Measurements from ENCODE around the gene SLC46A1. TPM values are rescaled to one million over a fixed set of nuclear protein-coding genes. Genes with fewer than 3 reads are reported as not detected.

Gene SLC46A1
- polyA plus RNA-seq, 1 donor from 2014 or later = 12.3 TPM

GRCh38 chr17:28347261-28347891 is 58.6 kb downstream of the SLC46A1 start:
- no peaks in the 10 kb centered on the region for H3K79me2 ChIP-seq (replicated peaks; ENCODE audit: insufficient read depth, low read length)
- no peaks in the 10 kb centered on the region for H3K27me3 ChIP-seq (ENCODE audit: insufficient read depth, low read depth, low read length)
- no peak overlapping the region for H3K4me3 ChIP-seq (ENCODE audit: low read length)
- no peak overlapping the region for H2AFZ ChIP-seq (ENCODE audit: low read depth, low read length)
- no peaks in the 10 kb centered on the region for H3K9me2 ChIP-seq (ENCODE audit: insufficient read depth, low read length)
- no peak overlapping the region for H3K27ac ChIP-seq (ENCODE audit: low read length)
- H3K4me2 ChIP-seq (ENCODE audit: low read length) = no peak overlapping the region
- no peak overlapping the region for H3K9ac ChIP-seq (ENCODE audit: low read length)
- no peaks in the 10 kb centered on the region for H3F3A ChIP-seq (ENCODE audit: insufficient read depth, low read length, poor library complexity, severe bottlenecking)
- no peaks in the 10 kb centered on the region for H4K20me1 ChIP-seq (ENCODE audit: insufficient read depth)
- H3K9me3 ChIP-seq (ENCODE audit: low read length) = no peaks in the 10 kb centered on the region
- TF ChIP-seq MXI1 (conservative IDR thresholded peaks at IDR 0.05; ENCODE audit: poor library complexity, severe bottlenecking) (no peak), POLR2AphosphoS5 (IDR thresholded peaks at IDR 0.05) (peak; percentile 14)
- H3K36me3 ChIP-seq (ENCODE audit: insufficient read depth, low read length) = peaks cover 13% of the 10 kb centered on the region

GRCh38 chr17:28346746-28347246 is 59.2 kb downstream of the SLC46A1 start:
- H3K9ac ChIP-seq (ENCODE audit: low read length) = no peak overlapping the region
- no peaks in the 10 kb centered on the region for H3K79me2 ChIP-seq (replicated peaks; ENCODE audit: insufficient read depth, low read length)
- no peaks in the 10 kb centered on the region for H4K20me1 ChIP-seq (ENCODE audit: insufficient read depth)
- TF ChIP-seq CTCF (IDR thresholded peaks at IDR 0.05; ENCODE audit: poor library complexity, severe bottlenecking) (peak; percentile 21), EP300 (conservative IDR thresholded peaks at IDR 0.05; ENCODE audit: poor library complexity, severe bottlenecking) (no peak)
- no peaks in the 10 kb centered on the region for H3K27me3 ChIP-seq (ENCODE audit: insufficient read depth, low read depth, low read length)
- no peak overlapping the region for H3K4me2 ChIP-seq (ENCODE audit: low read length)
- no peaks in the 10 kb centered on the region for H3F3A ChIP-seq (ENCODE audit: insufficient read depth, low read length, poor library complexity, severe bottlenecking)
- no peaks in the 10 kb centered on the region for H3K9me2 ChIP-seq (ENCODE audit: insufficient read depth, low read length)
- H2AFZ ChIP-seq (ENCODE audit: low read depth, low read length) = no peak overlapping the region
- H3K27ac ChIP-seq (ENCODE audit: low read length) = no peak overlapping the region
- H3K36me3 ChIP-seq (ENCODE audit: insufficient read depth, low read length) = peaks cover 13% of the 10 kb centered on the region
- no peaks in the 10 kb centered on the region for H3K9me3 ChIP-seq (ENCODE audit: low read length)
- no peak overlapping the region for H3K4me3 ChIP-seq (ENCODE audit: low read length)

GRCh38 chr17:28346199-28346580 is 59.8 kb downstream of the SLC46A1 start:
- Histone ChIP-seq H3F3A (ENCODE audit: insufficient read depth, low read length, poor library complexity, severe bottlenecking) (no peaks in the 10 kb centered on the region), H2AFZ (ENCODE audit: low read depth, low read length) (no peak overlapping the region), H3K9ac (ENCODE audit: low read length) (no peak overlapping the region), H4K20me1 (ENCODE audit: insufficient read depth) (no peaks in the 10 kb centered on the region), H3K9me3 (ENCODE audit: low read length) (no peaks in the 10 kb centered on the region), H3K27me3 (ENCODE audit: insufficient read depth, low read depth, low read length) (no peaks in the 10 kb centered on the region), H3K36me3 (ENCODE audit: insufficient read depth, low read length) (peaks cover 13% of the 10 kb centered on the region), H3K27ac (ENCODE audit: low read length) (no peak overlapping the region), H3K4me2 (ENCODE audit: low read length) (no peak overlapping the region), H3K9me2 (ENCODE audit: insufficient read depth, low read length) (no peaks in the 10 kb centered on the region), H3K79me2 (replicated peaks; ENCODE audit: insufficient read depth, low read length) (no peaks in the 10 kb centered on the region), H3K4me3 (ENCODE audit: low read length) (no peak overlapping the region)
- TF ChIP-seq EZH2 (IDR thresholded peaks at IDR 0.05; ENCODE audit: borderline replicate concordance, insufficient read depth, low read length, poor library complexity, severe bottlenecking) (no peak), SMC3 (conservative IDR thresholded peaks at IDR 0.05; ENCODE audit: poor library complexity) (no peak), RAD21 (conservative IDR thresholded peaks at IDR 0.05) (no peak), CTCF (IDR thresholded peaks at IDR 0.05; ENCODE audit: poor library complexity, severe bottlenecking) (no peak), EP300 (conservative IDR thresholded peaks at IDR 0.05; ENCODE audit: poor library complexity, severe bottlenecking) (no peak), POLR2AphosphoS5 (IDR thresholded peaks at IDR 0.05) (no peak), TAF1 (IDR thresholded peaks at IDR 0.05; ENCODE audit: low read depth) (no peak), REST (IDR thresholded peaks at IDR 0.05; ENCODE audit: borderline replicate concordance) (no peak), MXI1 (conservative IDR thresholded peaks at IDR 0.05; ENCODE audit: poor library complexity, severe bottlenecking) (no peak)
